CD14-positive monocyte (primary cell): Measurements from ENCODE around the gene WDR82. TPM values are rescaled to one million over a fixed set of nuclear protein-coding genes. Genes with fewer than 3 reads are reported as not detected.

ENCODE experiments used
- DNase-seq, 3 donors: peaks; one replicate each; pipeline ENCODE4 v3.0.0-alpha.2; 2011 to 2022
- H2AFZ ChIP-seq: 2 replicates; pipeline ENCODE4 v1.6.0; 2012; ENCODE audit warnings: mild to moderate bottlenecking, low read depth, low read length, inconsistent platforms; ENCODE audit not compliant: insufficient read depth, poor library complexity, severe bottlenecking
- H3K27ac ChIP-seq, 2 donors: 1 replicate in 1 of 2; 2 replicates in 1 of 2; pipeline ENCODE4 v1.5.1; 2012 to 2013; ENCODE audit warnings: low read length in 2 of 2, control low read depth in 1 of 2, inconsistent platforms in 1 of 2, low read depth in 1 of 2, mild to moderate bottlenecking in 1 of 2
- H3K27me3 ChIP-seq, 2 donors: one replicate each; pipeline versions ENCODE4 v1.6.0 to v1.6.1; 2011 to 2013; ENCODE audit warnings: low read length in 2 of 2; ENCODE audit not compliant: control insufficient read depth in 2 of 2, insufficient read depth in 2 of 2
- H3K36me3 ChIP-seq, 2 donors: replicated peaks in 1 of 2; 1 replicate in 1 of 2; 2 replicates in 1 of 2; pipeline versions ENCODE4 v1.5.1 to v1.6.1; 2012 to 2013; ENCODE audit warnings: low read length in 2 of 2, control low read depth in 1 of 2, inconsistent platforms in 1 of 2, mild to moderate bottlenecking in 1 of 2; ENCODE audit not compliant: insufficient read depth in 2 of 2, control insufficient read depth in 1 of 2
- H3K4me1 ChIP-seq, 2 donors: 1 replicate in 1 of 2; 2 replicates in 1 of 2; pipeline versions ENCODE4 v1.5.1 to v1.6.1; 2012 to 2013; ENCODE audit warnings: low read length in 2 of 2, control low read depth in 1 of 2, inconsistent platforms in 1 of 2, mild to moderate bottlenecking in 1 of 2, moderate library complexity in 1 of 2; ENCODE audit not compliant: insufficient read depth in 2 of 2, control insufficient read depth in 1 of 2
- H3K4me2 ChIP-seq: replicated peaks from 2 replicates; pipeline ENCODE3; 2012; ENCODE audit warnings: low read length, moderate library complexity, mild to moderate bottlenecking; ENCODE audit not compliant: poor library complexity, severe bottlenecking; ENCODE audit errors: extremely low read depth
- H3K4me3 ChIP-seq, 3 experiments: fragments of 200-600 bp in 1 of 3; sonication (generic) in 1 of 3; replicated peaks in 1 of 3; 1 replicate in 2 of 3; 2 replicates in 1 of 3; pipeline ENCODE4 v1.5.1; 2011 to 2013; ENCODE audit warnings: low read length in 3 of 3, mild to moderate bottlenecking in 3 of 3, control low read depth in 2 of 3, low read depth in 2 of 3, inconsistent platforms in 1 of 3, moderate library complexity in 1 of 3
- H3K79me2 ChIP-seq: 2 replicates; pipeline ENCODE4 v1.6.0; 2012; ENCODE audit warnings: mild to moderate bottlenecking, control low read depth, inconsistent platforms, low read length, moderate library complexity; ENCODE audit not compliant: insufficient read depth
- H3K9ac ChIP-seq: 2 replicates; pipeline ENCODE4 v1.6.0; 2017; ENCODE audit warnings: low read length, mild to moderate bottlenecking; ENCODE audit not compliant: insufficient read depth, poor library complexity, severe bottlenecking
- H3K9me3 ChIP-seq, 2 donors: replicated peaks in 1 of 2; 1 replicate in 1 of 2; 2 replicates in 1 of 2; pipeline versions ENCODE4 v1.5.1 to v1.6.1; 2012 to 2013; ENCODE audit warnings: low read length in 2 of 2, control low read depth in 1 of 2; ENCODE audit not compliant: control insufficient read depth in 1 of 2, insufficient read depth in 1 of 2
- H4K20me1 ChIP-seq: 2 replicates; pipeline ENCODE4 v1.6.0; 2012; ENCODE audit warnings: mild to moderate bottlenecking, low read length, control low read depth, moderate library complexity; ENCODE audit not compliant: insufficient read depth
- H3K27ac Mint-ChIP-seq, 7 donors: one replicate each; pipeline ENCODE4 v1.8.0; 2020; ENCODE audit warnings: mild to moderate bottlenecking in 7 of 7, mixed read lengths in 7 of 7, moderate library complexity in 6 of 7, inconsistent platforms in 2 of 7
- H3K27me3 Mint-ChIP-seq, 3 donors: one replicate each; pipeline ENCODE4 v1.8.0; 2021 to 2022; ENCODE audit warnings: low read depth in 3 of 3, mild to moderate bottlenecking in 3 of 3, mixed read lengths in 3 of 3, moderate library complexity in 3 of 3, inconsistent platforms in 1 of 3
- H3K36me3 Mint-ChIP-seq, 2 donors: one replicate each; pipeline ENCODE4 v1.8.0; 2020; ENCODE audit warnings: mixed read lengths in 2 of 2, inconsistent platforms in 1 of 2, mild to moderate bottlenecking in 1 of 2
- H3K4me1 Mint-ChIP-seq: one replicate; pipeline ENCODE4 v1.8.0; 2020; ENCODE audit warnings: mild to moderate bottlenecking, mixed read lengths
- H3K4me3 Mint-ChIP-seq, 2 donors: one replicate each; pipeline ENCODE4 v1.8.0; 2020; ENCODE audit warnings: mild to moderate bottlenecking in 2 of 2, mixed read lengths in 2 of 2, moderate library complexity in 1 of 2
- H3K9me3 Mint-ChIP-seq, 7 donors: one replicate each; pipeline ENCODE4 v1.8.0; 2020 to 2022; ENCODE audit warnings: mixed read lengths in 7 of 7, mild to moderate bottlenecking in 6 of 7, moderate library complexity in 6 of 7, inconsistent platforms in 2 of 7
- CTCF ChIP-seq: fragments of 200-600 bp; IDR thresholded peaks from one replicate; pipeline ENCODE4 v1.8.0; 2022; ENCODE audit warnings: antibody characterized with exemption, mild to moderate bottlenecking
- WGBS: methylation state at CpG from one replicate; pipeline ENCODE4 v1.1.5; 2013; ENCODE audit warnings: missing lambda C conversion rate; ENCODE audit not compliant: insufficient coverage; 5-methylcytosine and 5-hydroxymethylcytosine counted together
- intact Hi-C, 2 donors: fragments of 100-400 bp; cut with micrococcal nuclease; formaldehyde crosslinking; loops; one replicate each; pipeline versions ENCODE4 v1.15.0 to v1.15.1; 2023
- polyA plus RNA-seq, 3 donors: library from polyadenylated mRNA; depleted of rRNA in 1 of 3; unstranded in 2 of 3; stranded (reverse) in 1 of 3; fragments of 300-500 nt in 2 of 3; fragments of >200 nt in 1 of 3; fragmentation: Illumina TruSeq in 2 of 3; gene quantifications; 1 replicate in 2 of 3; 2 replicates in 1 of 3; pipeline ENCODE4 v1.2.3, GENCODE V29; 2012 to 2021

The WDR82 gene
- polyA plus RNA-seq, 3 donors = 27.3 to 33.4 (median 32.3) TPM

- TF ChIP-seq CTCF = no peak
- peak in 1 of 3 donors; percentile 46 for DNase-seq
- 37% methylated on average over 12 of the region's 13 CpGs for WGBS
- H3K27ac Mint-ChIP-seq = peak overlapping the region in 6 of 7 donors; percentile 6 to 85 (median 40)
- peak overlapping the region in 1 of 3 experiments; percentile 7 for H3K4me3 ChIP-seq
- peaks cover 30 to 33% of the 10 kb centered on the region in 2 donors for H3K4me1 ChIP-seq
- H3K4me3 Mint-ChIP-seq = peak overlapping the region in 1 of 2 donors; percentile 24
- H3K9me3 ChIP-seq = no peaks in the 10 kb centered on the region
- H4K20me1 ChIP-seq = peaks cover 3% of the 10 kb centered on the region
- no peak overlapping the region for H2AFZ ChIP-seq
- H3K27me3 Mint-ChIP-seq = peaks cover 0 to 3% (median 0%) of the 10 kb centered on the region in 3 donors
- H3K79me2 ChIP-seq = peaks cover 4% of the 10 kb centered on the region
- no peak overlapping the region for H3K9ac ChIP-seq
- H3K36me3 ChIP-seq = peaks cover 41 to 45% of the 10 kb centered on the region in 2 donors
- intact Hi-C loops = loop anchor here in 1 of 2 donors (5.0 kb wide), 1 partner anchor 49 kb away; no protein-coding TSS in a partner anchor
- H3K9me3 Mint-ChIP-seq = no peaks in the 10 kb centered on the region
- H3K36me3 Mint-ChIP-seq = peaks cover 54% of the 10 kb centered on the region in 2 donors
- peak overlapping the region; percentile 41 for H3K4me2 ChIP-seq
- no peaks in the 10 kb centered on the region for H3K27me3 ChIP-seq
- peaks cover 46% of the 10 kb centered on the region for H3K4me1 Mint-ChIP-seq
- H3K27ac ChIP-seq = no peak overlapping the region
Measured at GRCh38 chr3:52216585-52217408, 61.7 kb downstream of the WDR82 start.

- H3K4me1 ChIP-seq = peaks cover 43 to 46% of the 10 kb centered on the region in 2 donors
- H3K27me3 ChIP-seq = no peaks in the 10 kb centered on the region
- no peak overlapping the region for H3K4me3 Mint-ChIP-seq
- H3K4me3 ChIP-seq = no peak overlapping the region
- 96% methylated on average over 4 of the region's 7 CpGs for WGBS
- no peak overlapping the region for H3K27ac Mint-ChIP-seq
- H3K36me3 Mint-ChIP-seq = peaks cover 57 to 60% of the 10 kb centered on the region in 2 donors
- H3K36me3 ChIP-seq = peaks cover 50 to 54% of the 10 kb centered on the region in 2 donors
- no peak overlapping the region for H3K27ac ChIP-seq
- no peaks in the 10 kb centered on the region for H3K9me3 Mint-ChIP-seq
- DNase-seq = no peak
- peaks cover 54% of the 10 kb centered on the region for H3K4me1 Mint-ChIP-seq
- H3K4me2 ChIP-seq = no peak overlapping the region
- intact Hi-C loops = loop anchor here in 1 of 2 donors (5.0 kb wide), 1 partner anchor 48 kb away; no protein-coding TSS in a partner anchor
- H3K27me3 Mint-ChIP-seq = peaks cover 0 to 3% (median 0%) of the 10 kb centered on the region in 3 donors
- no peak for TF ChIP-seq CTCF
- peaks cover 3% of the 10 kb centered on the region for H4K20me1 ChIP-seq
- no peak overlapping the region for H3K9ac ChIP-seq
- H2AFZ ChIP-seq = no peak overlapping the region
- peaks cover 14% of the 10 kb centered on the region for H3K79me2 ChIP-seq
- H3K9me3 ChIP-seq = no peaks in the 10 kb centered on the region
Measured at GRCh38 chr3:52215351-52215750, 63.1 kb downstream of the WDR82 start.
